ENCODE results near the gene UNC5B.

The UNC5B gene

DNA sequence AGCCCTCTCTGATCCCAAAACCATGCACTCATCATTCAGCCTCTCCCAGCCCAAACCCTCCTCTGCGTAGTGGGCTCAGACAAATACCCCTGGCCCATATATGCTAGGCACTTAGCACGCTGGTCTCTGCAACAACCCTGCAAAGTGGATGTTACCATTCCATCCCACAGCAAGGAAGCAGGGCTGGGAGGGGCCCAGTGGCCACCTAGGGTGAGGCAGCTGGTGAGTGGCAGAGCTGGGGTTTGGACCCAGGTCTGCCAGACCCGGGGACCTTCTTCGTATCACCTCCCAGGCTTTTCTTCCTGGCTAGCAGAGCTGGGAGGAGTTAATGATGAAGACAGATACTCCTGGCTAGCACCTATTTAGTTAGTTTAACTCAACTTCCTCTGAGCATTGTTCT, 73.6 kb downstream of the UNC5B start:
- TF ChIP-seq GATA2 (IDR thresholded peaks at IDR 0.05; ENCODE audit: low read depth, low read length) = no peak
- TF ChIP-seq GATA3 (IDR thresholded peaks at IDR 0.05; ENCODE audit: low read depth, low read length) = no peak

DNA sequence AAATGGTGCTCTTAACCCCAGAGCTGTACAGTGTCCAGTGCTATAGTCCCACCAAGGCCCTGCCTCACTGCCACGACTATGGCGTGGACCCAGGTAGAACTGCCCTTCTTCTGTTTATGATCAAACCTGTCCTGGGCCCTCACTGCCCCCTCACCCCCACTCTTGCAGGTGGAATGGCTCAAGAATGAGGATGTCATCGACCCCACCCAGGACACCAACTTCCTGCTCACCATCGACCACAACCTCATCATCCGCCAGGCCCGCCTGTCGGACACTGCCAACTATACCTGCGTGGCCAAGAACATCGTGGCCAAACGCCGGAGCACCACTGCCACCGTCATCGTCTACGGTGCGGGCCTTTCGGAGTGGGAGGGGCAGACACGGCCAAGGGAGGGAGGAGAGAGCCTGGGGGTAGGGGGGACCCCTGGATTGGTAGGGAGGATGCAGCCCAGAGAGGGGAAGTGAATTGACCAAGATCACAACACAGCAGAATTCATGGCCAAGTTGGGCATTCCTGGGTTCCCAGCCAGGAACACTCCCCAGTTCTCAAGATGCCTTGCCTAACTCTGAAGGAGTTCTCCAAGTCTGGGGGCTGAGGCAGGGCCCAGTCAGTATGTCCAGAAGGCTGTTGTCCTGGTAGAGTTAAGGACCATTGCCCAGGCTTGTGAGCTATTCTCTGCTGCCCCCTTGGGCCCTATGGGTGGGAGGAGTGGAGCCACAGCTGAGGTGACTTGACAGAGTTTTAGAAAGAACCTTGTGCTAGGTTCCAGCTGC, 74.3 kb downstream of the UNC5B start:
- no peak for TF ChIP-seq GATA2 (IDR thresholded peaks at IDR 0.05; ENCODE audit: low read depth, low read length)
- TF ChIP-seq GATA3 (IDR thresholded peaks at IDR 0.05; ENCODE audit: low read depth, low read length) = no peak

DNA sequence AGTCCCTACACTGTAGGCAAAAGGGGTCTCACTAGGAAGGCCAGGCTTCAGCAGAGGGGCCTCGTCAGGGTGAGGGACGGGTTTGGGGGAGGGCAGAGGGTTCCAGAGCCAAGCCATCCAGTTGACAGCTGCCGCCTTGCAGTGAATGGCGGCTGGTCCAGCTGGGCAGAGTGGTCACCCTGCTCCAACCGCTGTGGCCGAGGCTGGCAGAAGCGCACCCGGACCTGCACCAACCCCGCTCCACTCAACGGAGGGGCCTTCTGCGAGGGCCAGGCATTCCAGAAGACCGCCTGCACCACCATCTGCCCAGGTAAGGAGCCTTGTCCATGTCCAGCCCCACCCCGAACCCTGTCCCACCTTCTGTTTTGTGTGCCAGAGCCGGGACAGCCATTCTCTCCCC, 75.1 kb downstream of the UNC5B start:
- TF ChIP-seq GATA3 (IDR thresholded peaks at IDR 0.05; ENCODE audit: low read depth, low read length) = no peak
- no peak for TF ChIP-seq GATA2 (IDR thresholded peaks at IDR 0.05; ENCODE audit: low read depth, low read length)

DNA sequence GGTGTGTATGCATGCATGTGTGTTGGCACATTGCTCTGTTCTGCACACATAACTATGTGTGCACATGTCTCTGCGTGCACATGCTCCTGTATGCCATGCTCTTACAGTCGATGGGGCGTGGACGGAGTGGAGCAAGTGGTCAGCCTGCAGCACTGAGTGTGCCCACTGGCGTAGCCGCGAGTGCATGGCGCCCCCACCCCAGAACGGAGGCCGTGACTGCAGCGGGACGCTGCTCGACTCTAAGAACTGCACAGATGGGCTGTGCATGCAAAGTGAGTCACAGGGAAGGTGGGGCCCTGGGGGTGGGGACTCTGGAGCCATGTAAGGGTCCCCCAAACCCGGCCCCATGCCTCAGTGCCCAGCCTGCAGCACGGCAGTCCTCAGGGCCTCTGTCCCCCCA, 76.1 kb downstream of the UNC5B start:
- TF ChIP-seq GATA2 (IDR thresholded peaks at IDR 0.05; ENCODE audit: low read depth, low read length) (no peak), GATA3 (IDR thresholded peaks at IDR 0.05; ENCODE audit: low read depth, low read length) (no peak)

DNA sequence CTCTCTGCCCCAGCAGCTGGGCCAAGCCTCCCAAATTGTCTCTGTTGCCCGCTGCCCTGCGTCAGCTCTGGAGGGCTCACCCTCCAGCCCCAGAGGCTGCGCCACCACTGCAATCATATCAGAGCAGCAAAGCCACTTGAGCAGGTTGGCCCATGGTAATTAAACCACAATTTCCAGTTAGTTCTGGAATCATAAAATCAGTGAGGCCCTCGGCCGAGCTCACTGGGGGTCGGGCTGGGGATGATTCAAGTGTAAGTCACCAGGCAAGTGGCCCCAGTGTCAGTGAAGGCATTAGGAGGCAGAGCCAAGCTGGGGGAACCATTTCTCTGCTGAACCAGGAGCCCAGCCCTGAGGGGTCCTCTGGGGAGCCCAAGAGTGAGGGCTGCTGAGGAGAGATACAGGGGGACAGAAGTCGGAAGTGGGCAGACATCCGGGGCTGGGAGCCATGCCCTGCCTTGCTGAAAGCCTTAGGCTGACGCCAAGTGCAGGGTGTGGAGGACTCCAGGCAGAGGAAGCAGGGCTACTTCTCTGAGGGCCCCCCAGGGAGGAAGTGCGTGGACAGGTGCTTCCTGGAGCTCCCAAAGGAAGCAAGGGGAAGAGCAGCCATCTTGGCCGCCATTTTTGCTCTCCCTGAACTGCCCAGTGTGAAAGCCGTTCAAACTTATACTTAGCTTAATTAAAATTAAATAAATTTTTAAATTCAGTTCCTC, 77.2 kb downstream of the UNC5B start:
- TF ChIP-seq GATA3 (IDR thresholded peaks at IDR 0.05; ENCODE audit: low read depth, low read length) = no peak
- no peak for TF ChIP-seq GATA2 (IDR thresholded peaks at IDR 0.05; ENCODE audit: low read depth, low read length)

DNA sequence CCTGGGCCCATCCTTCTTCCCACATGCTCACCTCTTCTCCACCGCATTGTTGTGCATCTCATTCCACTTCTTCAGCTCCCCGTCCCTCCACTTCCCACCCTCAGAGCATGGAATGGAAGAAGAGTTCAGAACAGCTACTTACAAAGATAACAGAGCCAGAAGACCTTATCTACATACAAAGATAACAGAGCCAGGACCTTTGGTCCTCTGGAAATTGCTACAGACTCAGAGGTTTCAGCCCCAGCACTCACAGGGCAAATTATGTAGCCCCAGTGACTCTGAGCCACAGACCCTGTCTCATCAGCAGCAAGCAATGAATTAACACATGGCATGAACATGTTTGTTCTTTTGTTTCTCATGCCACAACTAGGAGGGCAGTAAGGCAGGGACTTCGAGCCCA, 78.0 kb downstream of the UNC5B start:
- TF ChIP-seq GATA3 (IDR thresholded peaks at IDR 0.05; ENCODE audit: low read depth, low read length) (no peak), GATA2 (IDR thresholded peaks at IDR 0.05; ENCODE audit: low read depth, low read length) (no peak)

DNA sequence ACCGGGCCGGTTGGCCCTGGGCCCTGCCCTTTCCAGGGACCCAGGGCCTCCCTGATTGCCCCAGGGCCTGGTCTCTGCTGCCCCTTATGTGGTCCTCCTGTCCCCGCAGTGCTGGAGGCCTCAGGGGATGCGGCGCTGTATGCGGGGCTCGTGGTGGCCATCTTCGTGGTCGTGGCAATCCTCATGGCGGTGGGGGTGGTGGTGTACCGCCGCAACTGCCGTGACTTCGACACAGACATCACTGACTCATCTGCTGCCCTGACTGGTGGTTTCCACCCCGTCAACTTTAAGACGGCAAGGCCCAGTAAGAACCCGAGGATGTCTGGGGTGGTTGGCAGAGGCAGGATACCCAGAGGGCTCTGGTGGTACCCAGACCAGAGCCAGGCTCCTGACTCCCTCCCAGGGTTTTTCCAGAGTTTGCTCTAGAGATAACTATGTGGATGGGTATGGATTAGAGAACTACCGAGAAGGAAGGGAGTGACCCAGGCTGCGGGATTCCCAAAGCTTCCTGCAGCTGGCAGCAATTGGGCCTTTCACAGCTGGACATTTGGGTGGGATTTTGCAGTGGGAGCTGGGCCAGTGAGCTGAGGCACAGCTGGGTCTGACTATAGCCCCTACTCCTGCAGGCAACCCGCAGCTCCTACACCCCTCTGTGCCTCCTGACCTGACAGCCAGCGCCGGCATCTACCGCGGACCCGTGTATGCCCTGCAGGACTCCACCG, 78.6 kb downstream of the UNC5B start:
- TF ChIP-seq GATA2 (IDR thresholded peaks at IDR 0.05; ENCODE audit: low read depth, low read length) (no peak), GATA3 (IDR thresholded peaks at IDR 0.05; ENCODE audit: low read depth, low read length) (no peak)

DNA sequence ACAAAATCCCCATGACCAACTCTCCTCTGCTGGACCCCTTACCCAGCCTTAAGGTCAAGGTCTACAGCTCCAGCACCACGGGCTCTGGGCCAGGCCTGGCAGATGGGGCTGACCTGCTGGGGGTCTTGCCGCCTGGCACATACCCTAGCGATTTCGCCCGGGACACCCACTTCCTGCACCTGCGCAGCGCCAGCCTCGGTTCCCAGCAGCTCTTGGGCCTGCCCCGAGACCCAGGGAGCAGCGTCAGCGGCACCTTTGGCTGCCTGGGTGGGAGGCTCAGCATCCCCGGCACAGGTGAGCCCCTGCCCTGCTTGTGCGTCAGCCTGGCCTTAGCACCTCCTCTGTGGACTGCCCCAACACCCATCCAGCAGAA, 79.1 kb downstream of the UNC5B start:
- no peak for TF ChIP-seq GATA2 (IDR thresholded peaks at IDR 0.05; ENCODE audit: low read depth, low read length)
- TF ChIP-seq GATA3 (IDR thresholded peaks at IDR 0.05; ENCODE audit: low read depth, low read length) = no peak

DNA sequence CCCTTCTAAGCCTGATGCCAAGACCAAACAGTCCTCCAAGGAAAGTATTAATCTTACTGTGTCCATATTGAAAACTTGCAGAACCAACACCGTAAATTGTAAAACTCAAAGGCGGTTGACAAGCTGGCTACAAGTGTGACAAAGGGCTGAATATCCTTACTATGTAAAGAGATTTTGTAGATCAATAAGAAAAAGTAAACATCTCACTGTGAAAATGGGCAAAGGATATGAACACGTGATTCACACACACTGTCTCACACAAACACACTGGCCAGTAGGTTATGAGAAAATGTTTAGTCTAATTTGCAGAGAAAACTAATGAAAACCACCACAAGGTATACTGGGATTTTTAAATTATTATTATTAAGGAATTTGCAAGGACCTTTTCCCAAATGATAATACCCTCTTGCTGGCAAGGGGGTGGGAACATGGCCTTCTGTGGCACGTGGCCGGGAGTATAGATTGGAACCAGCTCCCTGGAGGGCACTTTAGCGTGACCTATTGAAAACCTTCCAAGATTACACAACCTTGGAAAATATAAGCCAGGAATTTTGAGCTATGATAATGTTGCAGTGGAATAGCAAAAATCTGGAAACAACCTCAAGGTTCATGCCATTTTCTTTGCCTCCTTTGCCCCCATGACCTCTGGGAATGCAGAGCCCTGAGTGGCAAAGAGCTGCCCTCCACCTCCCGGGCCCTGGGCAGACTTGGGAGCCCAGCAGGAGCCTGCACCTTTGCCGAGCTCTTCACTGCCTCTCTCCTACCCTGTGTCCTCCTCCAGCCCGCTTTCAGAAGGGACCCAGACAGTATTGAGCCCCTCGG, 80.5 kb downstream of the UNC5B start:
- TF ChIP-seq GATA3 (IDR thresholded peaks at IDR 0.05; ENCODE audit: low read depth, low read length) = no peak
- no peak for TF ChIP-seq GATA2 (IDR thresholded peaks at IDR 0.05; ENCODE audit: low read depth, low read length)

DNA sequence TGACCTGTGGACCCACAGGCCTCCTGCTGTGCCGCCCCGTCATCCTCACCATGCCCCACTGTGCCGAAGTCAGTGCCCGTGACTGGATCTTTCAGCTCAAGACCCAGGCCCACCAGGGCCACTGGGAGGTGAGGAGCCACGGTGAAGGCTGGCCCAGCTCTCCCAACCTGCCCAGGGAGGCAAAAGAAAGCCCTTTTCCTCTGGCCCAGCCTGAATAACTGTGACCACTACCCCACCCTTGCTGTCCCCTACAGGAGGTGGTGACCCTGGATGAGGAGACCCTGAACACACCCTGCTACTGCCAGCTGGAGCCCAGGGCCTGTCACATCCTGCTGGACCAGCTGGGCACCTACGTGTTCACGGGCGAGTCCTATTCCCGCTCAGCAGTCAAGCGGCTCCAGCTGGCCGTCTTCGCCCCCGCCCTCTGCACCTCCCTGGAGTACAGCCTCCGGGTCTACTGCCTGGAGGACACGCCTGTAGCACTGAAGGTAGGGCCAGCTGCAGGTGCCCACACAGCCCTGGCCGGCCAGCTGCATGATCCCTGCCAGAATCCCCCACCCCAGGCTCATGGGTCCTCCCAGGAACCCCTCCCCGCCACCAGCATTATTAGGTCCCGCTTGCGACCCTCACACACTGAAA, 81.2 kb downstream of the UNC5B start:
- TF ChIP-seq GATA3 (IDR thresholded peaks at IDR 0.05; ENCODE audit: low read depth, low read length) (no peak), GATA2 (IDR thresholded peaks at IDR 0.05; ENCODE audit: low read depth, low read length) (no peak)

DNA sequence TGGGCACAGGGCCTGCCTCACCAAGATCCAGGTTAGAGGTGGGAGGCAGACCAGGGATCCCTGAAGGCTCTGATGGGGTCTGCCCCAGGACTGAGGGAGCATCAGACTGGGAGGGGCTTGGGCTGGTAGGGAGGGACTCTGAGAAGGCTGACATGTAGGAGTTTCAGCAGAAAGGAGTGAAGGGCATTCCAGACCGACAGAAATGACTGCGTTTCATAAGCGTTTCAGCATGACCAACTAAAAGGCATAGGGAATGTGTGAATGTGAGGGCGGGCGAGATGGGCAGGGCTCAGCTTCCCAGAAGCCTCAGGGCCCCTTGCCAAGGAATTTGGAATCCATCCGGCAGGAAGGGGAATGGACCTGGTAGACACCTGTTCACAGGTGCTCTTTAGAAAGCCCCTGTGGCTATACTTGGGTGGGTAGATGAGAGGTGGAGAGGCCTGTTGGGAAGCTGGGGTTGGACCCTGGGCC, 81.8 kb downstream of the UNC5B start:
- TF ChIP-seq GATA2 (IDR thresholded peaks at IDR 0.05; ENCODE audit: low read depth, low read length) (no peak), GATA3 (IDR thresholded peaks at IDR 0.05; ENCODE audit: low read depth, low read length) (no peak)

DNA sequence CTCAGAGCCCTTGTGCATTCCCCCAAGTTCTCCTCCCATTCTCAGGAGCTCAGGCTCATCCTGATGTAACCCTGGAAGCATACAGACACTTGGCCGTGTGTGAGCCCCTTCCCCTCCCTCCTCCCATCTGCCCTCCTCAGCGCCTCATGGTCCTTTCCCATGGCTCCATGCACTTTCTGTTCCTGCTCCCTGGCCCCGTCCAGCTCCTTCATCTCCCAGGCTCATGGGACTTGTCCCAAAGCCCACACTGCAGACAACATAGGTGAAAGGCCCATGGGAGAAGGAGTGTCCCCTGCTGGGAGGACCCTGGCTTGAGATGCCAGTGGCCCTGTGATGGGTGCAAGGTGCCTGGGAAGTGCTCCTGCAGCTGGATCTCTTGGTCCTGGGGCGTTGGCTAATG, 82.5 kb downstream of the UNC5B start:
- no peak for TF ChIP-seq GATA2 (IDR thresholded peaks at IDR 0.05; ENCODE audit: low read depth, low read length)
- TF ChIP-seq GATA3 (IDR thresholded peaks at IDR 0.05; ENCODE audit: low read depth, low read length) = no peak

DNA sequence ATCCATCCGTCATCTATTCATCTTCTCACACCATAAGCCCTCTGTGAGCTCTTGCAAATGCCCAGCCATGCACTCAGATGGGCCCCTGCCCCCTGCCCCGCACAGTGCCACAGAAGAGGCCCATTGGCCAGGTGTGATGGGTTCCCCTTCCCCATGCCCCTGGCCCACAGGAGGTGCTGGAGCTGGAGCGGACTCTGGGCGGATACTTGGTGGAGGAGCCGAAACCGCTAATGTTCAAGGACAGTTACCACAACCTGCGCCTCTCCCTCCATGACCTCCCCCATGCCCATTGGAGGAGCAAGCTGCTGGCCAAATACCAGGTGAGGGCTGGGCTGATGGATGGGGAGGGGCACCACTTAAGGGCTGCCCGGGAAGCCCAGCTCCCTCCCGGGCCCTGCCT, 83.3 kb downstream of the UNC5B start:
- TF ChIP-seq GATA3 (IDR thresholded peaks at IDR 0.05; ENCODE audit: low read depth, low read length) = no peak
- no peak for TF ChIP-seq GATA2 (IDR thresholded peaks at IDR 0.05; ENCODE audit: low read depth, low read length)

Measured in SH-SY5Y (cell line).